GM23338 (cell line): Measurements from ENCODE around the gene MUC12. TPM values are rescaled to one million over a fixed set of nuclear protein-coding genes. Genes with fewer than 3 reads are reported as not detected.

Experiments used
- ATAC-seq: fragments of 200-7000 bp; cut with Tn5 transposase; 3 replicates; pipeline ENCODE4 v1.9.1; 2020
- DNase-seq: peaks from one replicate; pipeline ENCODE4 v3.0.0-alpha.2; 2015; ENCODE audit warnings: low spot score
- H2AFZ ChIP-seq: fragments of 200-600 bp; sonication (generic); 2 replicates; pipeline ENCODE4 v1.8.0; 2016; ENCODE audit warnings: antibody characterized with exemption, mild to moderate bottlenecking, moderate library complexity
- H3F3A ChIP-seq: fragments of 200-600 bp; sonication (generic); replicated peaks from 2 replicates; pipeline ENCODE4 v1.8.0; 2017; ENCODE audit warnings: antibody characterized with exemption, mixed run types, low read depth
- H3K27ac ChIP-seq: fragments of 200-600 bp; sonication (generic); 2 replicates; pipeline ENCODE4 v1.6.1; 2016; ENCODE audit warnings: low read depth
- H3K27me3 ChIP-seq: fragments of 200-600 bp; sonication (generic); 2 replicates; pipeline ENCODE4 v1.8.0; 2016; ENCODE audit warnings: mild to moderate bottlenecking, mixed run types, moderate library complexity; ENCODE audit not compliant: insufficient read depth
- H3K36me3 ChIP-seq: fragments of 200-600 bp; sonication (generic); 2 replicates; pipeline ENCODE4 v1.8.0; 2016; ENCODE audit warnings: mild to moderate bottlenecking; ENCODE audit not compliant: insufficient read depth
- H3K4me1 ChIP-seq: fragments of 200-600 bp; sonication (generic); 2 replicates; pipeline ENCODE4 v1.8.0; 2016; ENCODE audit warnings: mild to moderate bottlenecking, moderate library complexity; ENCODE audit not compliant: insufficient read depth
- H3K4me2 ChIP-seq: fragments of 200-600 bp; sonication (generic); 2 replicates; pipeline ENCODE4 v1.7.1; 2017; ENCODE audit warnings: mixed run types
- H3K4me3 ChIP-seq: fragments of 200-600 bp; sonication (generic); 2 replicates; pipeline ENCODE4 v1.6.1; 2016; ENCODE audit warnings: mixed run types
- H3K79me2 ChIP-seq: fragments of 200-600 bp; sonication (generic); replicated peaks from 2 replicates; pipeline ENCODE4 v1.8.0; 2017; ENCODE audit warnings: mild to moderate bottlenecking; ENCODE audit not compliant: insufficient read depth
- H3K9me2 ChIP-seq: fragments of 200-600 bp; sonication (generic); 2 replicates; pipeline ENCODE4 v1.8.0; 2017; ENCODE audit not compliant: insufficient read depth
- H4K20me1 ChIP-seq: fragments of 200-600 bp; sonication (generic); replicated peaks from 2 replicates; pipeline ENCODE4 v1.8.0; 2017; ENCODE audit warnings: mild to moderate bottlenecking; ENCODE audit not compliant: insufficient read depth
- H3K27ac Mint-ChIP-seq: 2 replicates; pipeline ENCODE4 v1.8.0; 2020; ENCODE audit warnings: inconsistent platforms, mild to moderate bottlenecking, moderate library complexity, mixed read lengths
- H3K27me3 Mint-ChIP-seq: 3 replicates; pipeline ENCODE4 v1.8.0; 2022; ENCODE audit warnings: low read depth, mild to moderate bottlenecking, moderate library complexity, mixed read lengths, inconsistent platforms; ENCODE audit not compliant: insufficient read depth, poor library complexity
- H3K36me3 Mint-ChIP-seq: 3 replicates; pipeline ENCODE4 v1.8.0; 2021; ENCODE audit warnings: low read depth, mild to moderate bottlenecking, inconsistent platforms, moderate library complexity, mixed read lengths
- H3K4me1 Mint-ChIP-seq: 3 replicates; pipeline ENCODE4 v1.8.0; 2020; ENCODE audit warnings: mild to moderate bottlenecking, inconsistent platforms, mixed read lengths
- H3K4me3 Mint-ChIP-seq: 3 replicates; pipeline ENCODE4 v1.8.0; 2021; ENCODE audit warnings: moderate library complexity, mild to moderate bottlenecking, inconsistent platforms, mixed read lengths
- H3K9me3 Mint-ChIP-seq: 3 replicates; pipeline ENCODE4 v1.8.0; 2020; ENCODE audit warnings: moderate library complexity, mild to moderate bottlenecking, inconsistent platforms, mixed read lengths
- CREB1 ChIP-seq: fragments of 250-450 bp; sonication (Bioruptor Pico); IDR thresholded peaks from 2 replicates; pipeline ENCODE4 v1.5.0; 2020; ENCODE audit warnings: low read depth, mild to moderate bottlenecking, moderate library complexity
- CTCF ChIP-seq, 2 experiments: fragments of 200-600 bp in 1 of 2; sonication (generic) in 1 of 2; conservative IDR thresholded peaks; 2 replicates each; pipeline versions ENCODE4 v1.5.1 to v1.6.1; 2016 to 2017; ENCODE audit warnings: antibody characterized with exemption in 2 of 2, low read depth in 2 of 2, mild to moderate bottlenecking in 2 of 2, moderate library complexity in 1 of 2
- ETS1 ChIP-seq: IDR thresholded peaks from 2 replicates; pipeline ENCODE4 v1.6.1; 2016; ENCODE audit warnings: antibody characterized with exemption
- EZH2 ChIP-seq: fragments of 200-600 bp; sonication (generic); IDR thresholded peaks from one replicate; pipeline ENCODE4 v1.8.0; 2017; ENCODE audit warnings: antibody characterized with exemption, mild to moderate bottlenecking, low read depth; ENCODE audit not compliant: unreplicated experiment
- EZH2phosphoT487 ChIP-seq: fragments of 200-600 bp; sonication (generic); IDR thresholded peaks from one replicate; pipeline ENCODE4 v1.8.1; 2018; ENCODE audit warnings: antibody characterized with exemption; ENCODE audit not compliant: unreplicated experiment
- JUNB ChIP-seq: IDR thresholded peaks from one replicate; pipeline ENCODE4 v1.6.1; 2016; ENCODE audit warnings: antibody characterized with exemption; ENCODE audit not compliant: unreplicated experiment
- NANOG ChIP-seq: IDR thresholded peaks from 2 replicates; pipeline ENCODE4 v1.6.1; 2016; ENCODE audit warnings: antibody characterized with exemption, borderline replicate concordance
- POLR2AphosphoS5 ChIP-seq: IDR thresholded peaks from 2 replicates; pipeline ENCODE4 v1.6.1; 2016; ENCODE audit warnings: antibody characterized with exemption, low read depth
- STAT1 ChIP-seq: IDR thresholded peaks from one replicate; pipeline ENCODE4 v1.6.1; 2016; ENCODE audit warnings: antibody characterized with exemption; ENCODE audit not compliant: unreplicated experiment
- ZNF114 ChIP-seq: fragments of 250-450 bp; sonication (Bioruptor Pico); IDR thresholded peaks from 2 replicates; pipeline ENCODE4 v1.5.0; 2020; ENCODE audit warnings: mild to moderate bottlenecking, moderate library complexity
- ZNF331 ChIP-seq: fragments of 250-450 bp; sonication (Bioruptor Pico); IDR thresholded peaks from 2 replicates; pipeline ENCODE4 v1.5.0; 2020; ENCODE audit warnings: low read depth, mild to moderate bottlenecking, moderate library complexity
- ZNF462 ChIP-seq: fragments of 250-450 bp; sonication (Bioruptor Pico); IDR thresholded peaks from 2 replicates; pipeline ENCODE4 v1.5.0; 2020; ENCODE audit warnings: mild to moderate bottlenecking, moderate library complexity
- polyA plus RNA-seq: library from polyadenylated mRNA; unstranded; fragments of >200 nt; fragmentation: Nextera tagmentation; extraction: Ambion mirVana; gene quantifications from 2 replicates; pipeline ENCODE4 v1.2.1, GENCODE V29; 2016
- total RNA-seq: library from RNA; depleted of rRNA; stranded (reverse); fragments of >200 nt; shearing (Covaris generic); gene quantifications from 2 replicates; pipeline ENCODE4 v1.2.3, GENCODE V29; 2014
- TF ChIP-seq, protein P1 (sequence below): IDR thresholded peaks from one replicate; pipeline ENCODE4 v1.6.1; 2018; ENCODE audit warnings: antibody characterized with exemption; ENCODE audit not compliant: unreplicated experiment

Gene MUC12
- total and polyA plus RNA-seq, 2 experiments from 2014 or later, result 4.6 to 18.0 TPM

DNA sequence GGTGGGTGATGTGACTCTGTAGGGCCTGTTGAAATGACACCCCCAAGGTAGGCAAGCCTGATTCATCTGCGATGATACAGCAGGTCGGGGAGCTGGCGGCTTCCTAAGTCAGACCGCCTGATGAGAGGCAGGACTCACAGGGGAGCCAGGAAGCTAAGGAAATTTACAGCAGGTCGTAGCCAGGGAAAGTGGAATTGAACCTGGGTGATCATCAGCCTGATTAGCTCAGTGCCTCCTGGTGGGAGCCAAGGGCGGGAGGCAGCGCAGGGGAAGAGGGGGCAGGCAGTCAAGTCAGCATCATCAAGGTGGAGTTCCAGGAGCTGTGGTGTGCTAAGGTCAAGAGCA lies 97.4 kb downstream of the MUC12 start:
- no peak overlapping the region; the same call in 2 of the 3 replicates for H3K4me3 Mint-ChIP-seq
- H3K27ac Mint-ChIP-seq, result peak overlapping the region; percentile 22; the same call in 1 of the 2 replicates
- TF ChIP-seq ZNF331 (CRISPR knock-in tag), result no peak
- TF ChIP-seq POLR2AphosphoS5, result no peak
- no peak for TF ChIP-seq ZNF462 (CRISPR knock-in tag)
- TF ChIP-seq STAT1, result no peak
- TF ChIP-seq CTCF (conservative IDR thresholded peaks at IDR 0.05; ENCODE audit: low read depth in 2 of 2), result no peak
- TF ChIP-seq EZH2, result no peak
- TF ChIP-seq ZNF114 (CRISPR knock-in tag), result no peak
- TF ChIP-seq NANOG, result no peak
- TF ChIP-seq EZH2phosphoT487, result no peak
- TF ChIP-seq, protein P1, sequence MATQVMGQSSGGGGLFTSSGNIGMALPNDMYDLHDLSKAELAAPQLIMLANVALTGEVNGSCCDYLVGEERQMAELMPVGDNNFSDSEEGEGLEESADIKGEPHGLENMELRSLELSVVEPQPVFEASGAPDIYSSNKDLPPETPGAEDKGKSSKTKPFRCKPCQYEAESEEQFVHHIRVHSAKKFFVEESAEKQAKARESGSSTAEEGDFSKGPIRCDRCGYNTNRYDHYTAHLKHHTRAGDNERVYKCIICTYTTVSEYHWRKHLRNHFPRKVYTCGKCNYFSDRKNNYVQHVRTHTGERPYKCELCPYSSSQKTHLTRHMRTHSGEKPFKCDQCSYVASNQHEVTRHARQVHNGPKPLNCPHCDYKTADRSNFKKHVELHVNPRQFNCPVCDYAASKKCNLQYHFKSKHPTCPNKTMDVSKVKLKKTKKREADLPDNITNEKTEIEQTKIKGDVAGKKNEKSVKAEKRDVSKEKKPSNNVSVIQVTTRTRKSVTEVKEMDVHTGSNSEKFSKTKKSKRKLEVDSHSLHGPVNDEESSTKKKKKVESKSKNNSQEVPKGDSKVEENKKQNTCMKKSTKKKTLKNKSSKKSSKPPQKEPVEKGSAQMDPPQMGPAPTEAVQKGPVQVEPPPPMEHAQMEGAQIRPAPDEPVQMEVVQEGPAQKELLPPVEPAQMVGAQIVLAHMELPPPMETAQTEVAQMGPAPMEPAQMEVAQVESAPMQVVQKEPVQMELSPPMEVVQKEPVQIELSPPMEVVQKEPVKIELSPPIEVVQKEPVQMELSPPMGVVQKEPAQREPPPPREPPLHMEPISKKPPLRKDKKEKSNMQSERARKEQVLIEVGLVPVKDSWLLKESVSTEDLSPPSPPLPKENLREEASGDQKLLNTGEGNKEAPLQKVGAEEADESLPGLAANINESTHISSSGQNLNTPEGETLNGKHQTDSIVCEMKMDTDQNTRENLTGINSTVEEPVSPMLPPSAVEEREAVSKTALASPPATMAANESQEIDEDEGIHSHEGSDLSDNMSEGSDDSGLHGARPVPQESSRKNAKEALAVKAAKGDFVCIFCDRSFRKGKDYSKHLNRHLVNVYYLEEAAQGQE, result no peak
- TF ChIP-seq JUNB, result no peak
- TF ChIP-seq ETS1, result no peak
- no peak for TF ChIP-seq CREB1 (CRISPR knock-in tag)
- H3K4me1 Mint-ChIP-seq, result peaks cover 10% of the 10 kb centered on the region
- Histone ChIP-seq H3K27me3 (no peaks in the 10 kb centered on the region), H3K79me2 (no peaks in the 10 kb centered on the region), H3K9me2 (no peaks in the 10 kb centered on the region), H3K4me2 (no peak overlapping the region), H3K36me3 (no peaks in the 10 kb centered on the region), H3K27ac (no peak overlapping the region), H4K20me1 (no peaks in the 10 kb centered on the region), H2AFZ (0 out of 2 replicates have a peak overlapping the region, but pooled peaks have one; percentile 47), H3F3A (no peaks in the 10 kb centered on the region), H3K4me1 (peaks cover 5% of the 10 kb centered on the region; the same call in 1 of the 2 replicates), H3K4me3 (no peak overlapping the region)
- no peak for DNase-seq
- no peaks in the 10 kb centered on the region for H3K36me3 Mint-ChIP-seq
- ATAC-seq, result peak; percentile 62
- H3K9me3 Mint-ChIP-seq, result no peaks in the 10 kb centered on the region
- peaks cover 10% of the 10 kb centered on the region for H3K27me3 Mint-ChIP-seq
